T-helper 2 cell treated with Interferon-gamma antibody and Interleukin-4, amounts not matched to agents 100 ng/mL and 5 ng/mL, for 36 hours (primary cell): Measurements from ENCODE around the gene CFLAR. TPM values are rescaled to one million over a fixed set of nuclear protein-coding genes. Genes with fewer than 3 reads are reported as not detected.
"Not testable (repeated sequence)": the region's sequence is repeated elsewhere in the genome, so short reads cannot be mapped to it uniquely, and the experiment has no call there.

Experiments
- intact Hi-C: fragments of 100-400 bp; cut with micrococcal nuclease; formaldehyde crosslinking; loops from one replicate; pipeline ENCODE4 v1.15.1; 2023
- total RNA-seq: library from RNA; stranded (reverse); gene quantifications from 2 replicates; pipeline ENCODE4 v1.2.3, GENCODE V29; 2022

CFLAR gene
- total RNA-seq, 1 donor from 2014 or later: 117 TPM

DNA sequence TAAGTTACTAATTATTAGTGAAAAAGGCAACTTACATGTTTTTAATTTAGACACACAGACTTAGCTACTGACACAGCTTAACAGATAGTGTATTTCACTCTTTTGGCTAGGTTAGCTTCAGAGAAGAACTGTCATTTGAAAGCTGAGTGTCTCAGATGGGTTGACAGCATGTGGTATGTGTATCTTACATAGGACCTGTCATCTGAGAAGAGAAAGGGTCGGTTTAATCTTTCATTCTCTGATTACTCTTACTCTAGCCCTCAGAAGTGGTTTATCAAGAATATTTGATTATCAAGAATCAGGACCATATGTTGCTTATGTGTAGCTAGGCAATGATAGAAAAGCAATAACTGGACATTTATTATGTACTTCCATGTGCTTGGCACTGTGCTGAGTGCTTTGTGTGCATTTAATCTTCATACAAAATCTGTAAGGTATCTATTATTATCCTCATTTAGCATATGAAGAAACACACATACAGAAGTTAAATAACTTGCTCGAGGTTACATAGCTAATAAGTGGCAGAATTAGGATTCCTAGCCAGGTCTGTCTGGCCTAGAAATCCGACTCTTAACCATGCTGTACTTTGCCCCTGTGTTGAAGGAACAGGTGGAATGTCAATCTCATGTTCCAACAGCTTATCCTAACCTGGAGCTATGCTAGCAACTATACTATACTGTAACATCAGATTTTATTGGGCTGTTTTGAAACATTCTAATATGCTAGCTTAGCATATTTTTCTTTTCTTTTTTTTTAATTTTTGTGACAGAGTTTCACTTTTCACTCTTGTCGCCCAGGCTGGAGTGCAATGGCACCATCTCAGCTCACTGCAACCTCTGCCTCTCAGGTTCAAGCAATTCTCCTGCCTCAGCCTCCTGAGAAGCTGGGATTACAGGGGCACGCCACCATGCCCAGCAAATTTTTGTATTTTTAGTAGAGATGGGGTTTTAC lies 28.4 kb downstream of the CFLAR start:
- intact Hi-C loops: loop anchor here (2.0 kb wide), 1 partner anchor 14 kb away; no protein-coding TSS in a partner anchor

DNA sequence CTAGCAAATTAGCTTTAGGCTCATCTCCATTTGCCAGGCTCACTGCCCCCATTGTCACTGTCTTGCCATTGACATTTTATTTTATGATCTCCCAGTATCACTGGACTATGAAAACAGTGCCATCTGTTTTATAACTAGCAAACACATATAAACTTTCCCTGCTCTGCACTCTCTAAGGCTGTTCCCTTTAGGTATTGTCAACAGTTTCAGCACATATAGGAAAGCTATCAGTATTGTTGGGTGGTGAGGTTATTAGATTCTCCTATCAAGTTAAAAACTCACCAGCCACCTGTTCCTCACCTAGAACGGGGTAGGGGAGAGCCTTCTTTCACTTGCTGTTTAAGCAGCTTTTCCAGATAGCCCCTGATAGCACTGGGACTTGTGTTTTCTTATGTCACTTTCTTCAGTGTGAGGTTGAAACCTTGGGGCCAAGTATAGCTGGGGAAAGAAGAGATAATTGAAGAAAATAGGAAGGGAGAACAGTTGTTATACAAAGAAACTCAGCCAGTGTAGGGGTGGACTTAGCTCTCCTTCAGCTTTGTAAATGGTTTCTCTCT lies 32.5 kb downstream of the CFLAR start:
- intact Hi-C loops: no loop called here

DNA sequence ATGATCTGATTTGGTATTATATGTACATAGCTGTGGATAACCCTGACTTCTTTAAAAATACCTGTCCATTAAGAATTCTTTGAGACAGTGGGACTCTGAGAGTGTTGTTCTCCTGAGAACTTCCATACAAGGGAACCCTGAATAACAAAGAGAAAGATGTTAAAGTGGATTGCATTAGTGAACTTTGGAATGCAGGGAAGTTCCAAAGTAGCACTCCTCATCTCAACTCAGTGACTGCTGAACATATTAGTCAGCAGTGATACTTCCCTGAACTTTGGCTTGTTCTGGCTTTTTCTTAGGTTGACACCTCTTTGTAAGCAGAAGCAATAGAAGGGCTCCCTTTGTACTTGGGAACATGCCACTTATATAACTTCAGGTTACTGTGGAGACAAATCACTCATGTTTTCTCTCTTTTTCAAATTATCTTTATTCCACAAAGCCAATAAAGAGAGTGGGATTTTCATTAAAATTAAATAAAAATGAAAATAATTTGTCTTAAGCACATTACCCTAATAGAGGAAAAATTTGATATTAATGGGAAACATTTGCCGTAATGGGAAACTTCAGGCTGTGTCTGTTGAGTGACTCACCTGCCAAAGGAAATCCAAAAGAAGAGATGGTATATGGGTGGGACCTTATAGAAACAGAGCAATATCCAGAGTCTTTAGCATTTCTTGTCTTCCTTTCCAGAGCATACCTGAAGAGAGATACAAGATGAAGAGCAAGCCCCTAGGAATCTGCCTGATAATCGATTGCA lies 33.3 kb downstream of the CFLAR start:
- intact Hi-C loops: no loop called here

DNA sequence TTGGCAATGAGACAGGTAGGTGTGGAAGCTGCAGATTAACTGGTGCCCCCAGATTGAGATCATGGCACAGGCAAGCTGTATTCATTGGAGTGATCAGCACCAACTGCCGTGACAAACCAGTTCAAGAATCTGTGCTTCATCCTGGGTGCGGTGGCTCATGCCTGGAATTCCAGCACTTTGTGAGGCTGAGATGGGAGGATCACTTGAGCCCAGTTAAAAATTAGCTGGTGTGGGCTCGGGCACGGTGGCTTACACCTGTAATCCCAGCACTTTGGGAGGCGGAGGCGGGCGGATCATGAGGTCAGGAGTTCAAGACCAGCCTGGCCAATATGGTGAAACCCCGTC lies 33.8 kb downstream of the CFLAR start:
- intact Hi-C loops: not testable (repeated sequence)

DNA sequence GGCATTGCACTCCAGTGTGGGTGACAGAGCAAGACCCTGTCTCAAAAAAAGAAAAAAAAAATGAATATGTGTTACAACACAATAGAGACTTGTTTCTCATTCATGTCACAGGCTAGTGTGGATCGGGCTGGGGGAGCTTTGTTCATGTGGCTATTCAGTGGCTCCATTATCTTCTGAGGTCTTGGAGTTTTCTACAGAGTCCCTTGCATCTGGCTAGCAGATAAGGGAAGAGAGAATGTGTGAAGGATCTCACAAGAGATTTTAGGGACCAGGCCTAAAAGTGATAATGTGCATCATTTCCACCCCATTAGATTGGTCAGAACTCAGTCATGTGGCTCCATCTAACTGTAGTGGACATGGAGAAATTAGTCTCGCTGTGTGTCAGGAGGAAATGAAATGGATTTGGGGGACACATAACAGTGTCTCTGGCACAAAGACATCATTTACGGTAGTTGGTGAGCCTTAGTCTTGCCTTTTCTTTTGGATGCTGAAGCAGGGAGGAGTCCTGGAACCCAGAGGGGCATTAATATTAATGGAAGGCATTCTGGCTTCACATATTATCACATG lies 34.6 kb downstream of the CFLAR start:
- intact Hi-C loops: no loop called here

- intact Hi-C loops: no loop called here
These were observed 35.4 kb downstream of the CFLAR start for GRCh38 chr2:201151127-201151981.

- intact Hi-C loops: no loop called here
These were observed 36.6 kb downstream of the CFLAR start for GRCh38 chr2:201152517-201152916.

GRCh38 chr2:201152999-201153815 lies 37.2 kb downstream of the CFLAR start:
- intact Hi-C loops: no loop called here

- intact Hi-C loops: no loop called here
These were observed 38.8 kb downstream of the CFLAR start for GRCh38 chr2:201154615-201155399.

DNA sequence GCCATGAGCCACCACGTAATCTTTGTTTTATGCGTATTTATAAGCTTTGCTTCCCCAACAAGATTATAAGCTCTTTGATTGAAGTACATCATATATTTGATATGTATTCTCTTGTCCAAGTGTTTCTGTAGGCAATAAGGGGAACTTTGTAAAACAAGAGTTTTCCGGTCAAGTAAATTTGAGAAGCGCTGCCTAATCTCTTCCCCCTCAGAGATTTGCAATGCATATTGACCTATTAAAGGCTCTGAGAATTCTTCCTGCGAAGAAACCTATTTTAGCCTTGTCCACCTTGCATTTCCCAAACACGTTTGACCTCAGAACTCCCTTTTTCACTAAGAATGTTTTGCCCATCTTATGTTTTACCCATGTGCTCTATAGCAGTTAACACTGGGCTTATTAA lies 40.1 kb downstream of the CFLAR start:
- intact Hi-C loops: no loop called here

GRCh38 chr2:201156640-201157039 lies 40.7 kb downstream of the CFLAR start:
- intact Hi-C loops: no loop called here

GRCh38 chr2:201157694-201158093 lies 41.7 kb downstream of the CFLAR start:
- intact Hi-C loops: loop anchor here (1.0 to 2.0 kb wide), 5 partner anchors 39 to 256 kb away; partner anchors contain the start of genes HYCC2 and ORC2

DNA sequence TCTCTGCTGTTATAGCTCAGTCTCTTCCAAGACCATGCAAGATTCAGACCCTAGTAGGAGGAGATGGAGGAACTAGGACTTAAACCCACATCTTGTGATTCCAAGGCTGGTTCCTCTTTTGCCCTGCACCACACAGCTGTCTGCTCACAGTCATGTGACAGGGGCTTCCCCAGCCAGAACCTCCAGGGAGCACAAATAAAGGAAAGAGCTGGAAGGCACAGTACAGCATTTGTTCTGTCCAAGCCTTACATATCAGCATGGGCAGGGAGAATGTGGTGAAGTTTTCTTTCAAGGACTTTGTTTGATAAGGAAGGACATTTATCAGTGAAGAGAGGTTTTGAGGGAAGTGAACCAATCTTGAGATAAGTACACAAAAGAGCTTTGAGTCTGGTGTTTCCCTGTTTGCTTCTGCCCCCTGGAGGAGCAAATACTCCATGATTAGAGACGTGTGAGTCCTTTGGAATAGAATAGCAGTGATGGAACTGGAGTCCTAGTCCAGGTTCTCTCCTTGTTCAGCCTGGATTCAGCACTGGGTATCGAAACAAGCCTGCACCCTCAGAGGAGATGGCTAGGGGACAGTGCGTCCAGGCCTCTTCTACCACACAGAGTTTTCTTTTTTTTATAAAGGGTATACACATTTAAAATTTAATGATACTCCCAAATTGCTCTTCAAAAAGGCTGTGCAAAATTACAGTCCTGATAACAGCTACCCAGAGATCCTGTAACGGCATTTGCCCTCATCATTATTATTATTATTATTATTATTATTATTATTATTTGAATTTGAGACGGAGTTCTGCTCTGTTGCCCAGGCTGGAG lies 42.4 kb downstream of the CFLAR start:
- intact Hi-C loops: loop anchor here (1.0 to 2.0 kb wide), 5 partner anchors 40 to 257 kb away; partner anchors contain the start of genes HYCC2 and ORC2

- intact Hi-C loops: no loop called here
These were observed 48.2 kb downstream of the CFLAR start for GRCh38 chr2:201164166-201164565.

DNA sequence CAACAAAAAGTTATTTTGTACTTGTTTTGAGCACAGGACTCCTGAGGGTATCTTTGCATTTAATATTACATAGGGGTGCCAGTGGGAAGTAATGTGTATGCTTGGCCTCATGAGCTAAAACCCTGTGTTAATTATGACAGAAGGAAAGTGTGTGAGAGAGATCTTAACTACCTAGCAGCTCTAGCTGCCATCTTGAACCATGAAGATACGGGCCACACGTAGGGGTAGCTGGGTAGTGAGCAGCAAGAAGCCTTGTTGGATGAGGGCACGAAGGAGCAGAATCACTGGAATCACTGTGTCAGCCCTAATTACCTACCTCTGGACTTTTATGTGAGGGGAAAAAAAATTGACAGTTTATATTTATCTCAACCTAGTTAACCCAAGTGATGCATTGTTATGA lies 51.6 kb downstream of the CFLAR start:
- intact Hi-C loops: no loop called here

GRCh38 chr2:201168496-201168895 lies 52.5 kb downstream of the CFLAR start:
- intact Hi-C loops: not testable (repeated sequence)

GRCh38 chr2:201171259-201171814 lies 55.4 kb downstream of the CFLAR start:
- intact Hi-C loops: no loop called here

GRCh38 chr2:201172279-201172678 lies 56.3 kb downstream of the CFLAR start:
- intact Hi-C loops: no loop called here
